Psoas muscle (tissue), 8 donors: Measurements from ENCODE around the gene PSMB3. TPM values are rescaled to one million over a fixed set of nuclear protein-coding genes. Genes with fewer than 3 reads are reported as not detected.
A peak's percentile ranks its signal among the peaks of the same experiment; 100 is the strongest.

Experiments
- ATAC-seq, 4 donors: fragments of 200-7000 bp; cut with Tn5 transposase; one replicate each; pipeline ENCODE4 v1.9.1; 2020; ENCODE audit warnings: moderate library complexity in 3 of 4, mild to moderate bottlenecking in 2 of 4
- DNase-seq, 2 donors: peaks; one replicate each; pipeline ENCODE4 v3.0.0-alpha.2; 2020
- H3K27ac ChIP-seq: fragments of 200-600 bp; one replicate; pipeline ENCODE4 v1.8.0; 2022
- H3K27me3 ChIP-seq, 3 donors: fragments of 200-600 bp in 1 of 3; one replicate each; pipeline versions ENCODE4 v1.6.1 to v1.8.0; 2013 to 2022; ENCODE audit warnings: low read length in 2 of 3, mild to moderate bottlenecking in 2 of 3, moderate library complexity in 1 of 3; ENCODE audit not compliant: insufficient read depth in 3 of 3
- H3K36me3 ChIP-seq, 2 donors: fragments of 200-600 bp in 1 of 2; one replicate each; pipeline versions ENCODE4 v1.6.1 to v1.8.0; 2013 to 2022; ENCODE audit warnings: low read depth in 1 of 2, mild to moderate bottlenecking in 1 of 2, moderate library complexity in 1 of 2; ENCODE audit not compliant: insufficient read depth in 1 of 2
- H3K4me1 ChIP-seq: fragments of 200-600 bp; one replicate; pipeline ENCODE4 v1.8.0; 2022
- H3K4me3 ChIP-seq: fragments of 200-600 bp; one replicate; pipeline ENCODE4 v1.8.0; 2022; ENCODE audit warnings: mild to moderate bottlenecking
- H3K9me3 ChIP-seq: fragments of 200-600 bp; one replicate; pipeline ENCODE4 v1.8.0; 2022
- CTCF ChIP-seq: fragments of 200-600 bp; IDR thresholded peaks from one replicate; pipeline ENCODE4 v1.8.0; 2022; ENCODE audit warnings: antibody characterized with exemption
- WGBS, 3 donors: extraction: QIAGEN DNeasy Blood & Tissue Kit; methylation state at CpG; one replicate each; pipeline versions ENCODE4 v1.1.6 to v1.1.7; 2013; 5-methylcytosine and 5-hydroxymethylcytosine counted together
- intact Hi-C, 2 donors: fragments of 100-400 bp; cut with DNase I; formaldehyde crosslinking; loops; one replicate each; pipeline versions ENCODE4 v1.11.0 to v1.14.2; 2022
- polyA plus RNA-seq, 3 donors: library from polyadenylated mRNA; stranded (reverse); fragments of 200-250 nt; gene quantifications; one replicate each; pipeline ENCODE4 v1.2.3, GENCODE V29; 2013
- total RNA-seq, 4 donors: library from RNA; stranded (reverse); fragmentation: NEBNext Ultra II Directional in 2 of 4; extraction: Animal tissue kit (Norgen Biotek cat#: 25700) in 2 of 4; gene quantifications; one replicate each; pipeline versions ENCODE4 v1.2.1 to v1.2.4, GENCODE V29; 2021 to 2023
- donor health status: healthy with polysubstance abuse.
- donor health status: DM: no; HTN: no; CAD: no; lungs with moderate emphysema.
- donor health status: Bipolar disorder and iron deficiency.
- donor health status: healthy.
- donor health status: DM: yes; HTN: yes; CAD: no.
- donor health status: DM: no; HTN: no; CAD: no.
- donor health status: DM: no; HTN: no; CAD: no.
- donor health status: DM: yes; HTN: yes; CAD: no.

PSMB3 gene
- total and polyA plus RNA-seq, 7 donors, result 112 to 463 (median 209) TPM

GRCh38 chr17:38741921-38742410, 10.6 kb upstream of the PSMB3 start:
- DNase-seq, result peak; percentile 55 to 62
- peak; percentile 49 to 94 (median 86) for ATAC-seq
- Histone ChIP-seq H3K27ac (peak overlapping the region; percentile 70), H3K4me1 (peaks cover 16% of the 10 kb centered on the region), H3K4me3 (no peak overlapping the region), H3K36me3 (peaks cover 0 to 11% of the 10 kb centered on the region in 2 donors), H3K27me3 (peaks cover 0 to 14% (median 0%) of the 10 kb centered on the region in 3 donors), H3K9me3 (no peaks in the 10 kb centered on the region)
- 11 to 16% (median 12%) methylated on average over 7 of the region's 7 CpGs for WGBS, 3 donors
- no peak for TF ChIP-seq CTCF
- intact Hi-C loops, result no loop called here

- peak overlapping the region; percentile 70 for H3K27ac ChIP-seq
- DNase-seq (peak in 1 of 2 donors; percentile 59), ATAC-seq (peak; percentile 19 to 56 (median 42))
- no peak for TF ChIP-seq CTCF
- H3K4me1 ChIP-seq, result peaks cover 16% of the 10 kb centered on the region
- no peak overlapping the region for H3K4me3 ChIP-seq
- intact Hi-C loops, result no loop called here
- peaks cover 0 to 7% of the 10 kb centered on the region in 2 donors for H3K36me3 ChIP-seq
- H3K27me3 ChIP-seq, result peaks cover 0 to 21% (median 2%) of the 10 kb centered on the region in 3 donors
- 27 to 32% (median 30%) methylated on average over 22 of the region's 22 CpGs for WGBS, 3 donors
- H3K9me3 ChIP-seq, result no peaks in the 10 kb centered on the region
Observed at GRCh38 chr17:38742411-38743308, 9.9 kb upstream of the PSMB3 start.

GRCh38 chr17:38743556-38744171, 8.9 kb upstream of the PSMB3 start:
- H3K36me3 ChIP-seq, result peaks cover 0 to 4% of the 10 kb centered on the region in 2 donors
- no peak overlapping the region for H3K4me3 ChIP-seq
- no peak for TF ChIP-seq CTCF
- ATAC-seq (no peak), DNase-seq (peak in 1 of 2 donors; percentile 28)
- H3K27me3 ChIP-seq, result peaks cover 0 to 30% (median 8%) of the 10 kb centered on the region in 3 donors
- no peaks in the 10 kb centered on the region for H3K9me3 ChIP-seq
- H3K27ac ChIP-seq, result no peak overlapping the region
- intact Hi-C loops, result no loop called here
- peaks cover 20% of the 10 kb centered on the region for H3K4me1 ChIP-seq
- WGBS, 3 donors, result 66 to 79% (median 78%) methylated on average over 4 of the region's 4 CpGs

GRCh38 chr17:38745545-38745944, 7.0 kb upstream of the PSMB3 start:
- Histone ChIP-seq H3K4me3 (no peak overlapping the region), H3K27ac (no peak overlapping the region), H3K4me1 (peaks cover 30% of the 10 kb centered on the region), H3K27me3 (peaks cover 0 to 49% (median 8%) of the 10 kb centered on the region in 3 donors), H3K9me3 (no peaks in the 10 kb centered on the region), H3K36me3 (no peaks in the 10 kb centered on the region)
- no peak for TF ChIP-seq CTCF
- intact Hi-C loops, result no loop called here
- ATAC-seq (no peak), DNase-seq (peak in 1 of 2 donors; percentile 53)
- WGBS, 3 donors, result 44 to 60% (median 49%) methylated on average over 4 of the region's 4 CpGs
